MCF 10A (cell line): ENCODE data around the gene MCTP2. TPM values are rescaled to one million over a fixed set of nuclear protein-coding genes. Genes with fewer than 3 reads are reported as not detected.

Experiments used
- BruUV-seq: library from RNA; stranded (reverse); fragments of 400-500 nt; replicated peaks from 2 replicates; lab custom pipeline; 2021; lab: Mats Ljungman, UMichigan
- CTCF ChIA-PET: fragments of 300-600 bp; sonication (Branson Sonifier 250); formaldehyde crosslinking; extraction: SDS; loops from one replicate; lab custom pipeline; 2021; ENCODE audit warnings: antibody characterized with exemption, inconsistent platforms; lab: Yijun Ruan, JAX
- POLR2A ChIA-PET: fragments of 300-600, 350-650 bp; sonication (Branson Sonifier 250); formaldehyde crosslinking; extraction: SDS; loops from one replicate; lab custom pipeline; 2020; ENCODE audit warnings: antibody characterized with exemption, inconsistent platforms; lab: Yijun Ruan, JAX
- DNase-seq: peaks from one replicate; pipeline ENCODE4 v3.0.0-alpha.2; 2018; ENCODE audit not compliant: unreplicated experiment
- H3K27ac Mint-ChIP-seq: one replicate; pipeline ENCODE4 v1.8.0; 2022; ENCODE audit warnings: mild to moderate bottlenecking, low read depth, mixed read lengths; ENCODE audit not compliant: unreplicated experiment
- H3K27me3 Mint-ChIP-seq: one replicate; pipeline ENCODE4 v1.8.0; 2022; ENCODE audit warnings: mixed read lengths; ENCODE audit not compliant: insufficient read depth, unreplicated experiment
- H3K36me3 Mint-ChIP-seq: one replicate; pipeline ENCODE4 v1.8.0; 2022; ENCODE audit warnings: mild to moderate bottlenecking, moderate library complexity, mixed read lengths; ENCODE audit not compliant: insufficient read depth, unreplicated experiment
- H3K4me1 Mint-ChIP-seq: one replicate; pipeline ENCODE4 v1.8.0; 2022; ENCODE audit warnings: mixed read lengths; ENCODE audit not compliant: insufficient read depth, unreplicated experiment
- H3K4me3 Mint-ChIP-seq: one replicate; pipeline ENCODE4 v1.8.0; 2022; ENCODE audit warnings: mild to moderate bottlenecking, moderate library complexity, mixed read lengths; ENCODE audit not compliant: unreplicated experiment
- H3K9me3 Mint-ChIP-seq: one replicate; pipeline ENCODE4 v1.8.0; 2022; ENCODE audit warnings: mixed read lengths; ENCODE audit not compliant: unreplicated experiment
- intact Hi-C: fragments of 100-400 bp; cut with micrococcal nuclease; formaldehyde crosslinking; loops from 2 replicates; pipeline ENCODE4 v1.14.1; 2022
- total RNA-seq: library from RNA; stranded (reverse); gene quantifications from 2 replicates; pipeline ENCODE4 v1.2.3, GENCODE V29; 2022
- TF ChIP-seq, protein P1 (sequence below): fragments of 200-600 bp; IDR thresholded peaks from one replicate; pipeline ENCODE4 v1.8.0; 2022; ENCODE audit warnings: antibody characterized with exemption, mild to moderate bottlenecking; ENCODE audit not compliant: unreplicated experiment

MCTP2 gene
- total RNA-seq, 1 experiment from 2014 or later: 25.7 TPM

DNA sequence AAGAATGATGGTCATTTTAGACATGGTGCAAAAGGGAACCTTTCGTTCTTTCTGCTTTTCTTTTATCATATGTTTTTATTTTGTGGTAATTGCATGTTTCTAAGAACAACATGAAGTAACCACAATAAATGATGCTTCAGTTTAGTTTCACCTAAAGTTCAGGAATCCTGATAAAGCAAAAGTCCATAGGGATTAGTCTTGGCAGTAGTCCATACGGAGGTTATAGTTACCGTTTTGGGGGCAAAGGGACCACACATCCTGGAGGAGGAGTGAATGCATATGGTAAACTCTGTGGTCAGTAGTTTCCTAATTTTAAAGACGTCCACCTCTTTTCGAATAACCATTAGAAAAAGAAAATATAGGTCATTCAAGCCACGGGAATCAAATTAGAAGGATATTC lies 141.5 kb downstream of the MCTP2 start:
- H3K36me3 Mint-ChIP-seq: peaks cover 41% of the 10 kb centered on the region
- H3K27me3 Mint-ChIP-seq: no peaks in the 10 kb centered on the region
- ChIA-PET CTCF (no interaction called here), POLR2A (no interaction called here)
- intact Hi-C loops: no loop called here
- no peak for DNase-seq
- TF ChIP-seq, protein P1, sequence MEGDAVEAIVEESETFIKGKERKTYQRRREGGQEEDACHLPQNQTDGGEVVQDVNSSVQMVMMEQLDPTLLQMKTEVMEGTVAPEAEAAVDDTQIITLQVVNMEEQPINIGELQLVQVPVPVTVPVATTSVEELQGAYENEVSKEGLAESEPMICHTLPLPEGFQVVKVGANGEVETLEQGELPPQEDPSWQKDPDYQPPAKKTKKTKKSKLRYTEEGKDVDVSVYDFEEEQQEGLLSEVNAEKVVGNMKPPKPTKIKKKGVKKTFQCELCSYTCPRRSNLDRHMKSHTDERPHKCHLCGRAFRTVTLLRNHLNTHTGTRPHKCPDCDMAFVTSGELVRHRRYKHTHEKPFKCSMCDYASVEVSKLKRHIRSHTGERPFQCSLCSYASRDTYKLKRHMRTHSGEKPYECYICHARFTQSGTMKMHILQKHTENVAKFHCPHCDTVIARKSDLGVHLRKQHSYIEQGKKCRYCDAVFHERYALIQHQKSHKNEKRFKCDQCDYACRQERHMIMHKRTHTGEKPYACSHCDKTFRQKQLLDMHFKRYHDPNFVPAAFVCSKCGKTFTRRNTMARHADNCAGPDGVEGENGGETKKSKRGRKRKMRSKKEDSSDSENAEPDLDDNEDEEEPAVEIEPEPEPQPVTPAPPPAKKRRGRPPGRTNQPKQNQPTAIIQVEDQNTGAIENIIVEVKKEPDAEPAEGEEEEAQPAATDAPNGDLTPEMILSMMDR: no peak
- no TSS peak for BruUV-seq
- H3K9me3 Mint-ChIP-seq: no peaks in the 10 kb centered on the region
- H3K4me3 Mint-ChIP-seq: no peak overlapping the region
- no peak overlapping the region for H3K27ac Mint-ChIP-seq
- H3K4me1 Mint-ChIP-seq: no peaks in the 10 kb centered on the region

DNA sequence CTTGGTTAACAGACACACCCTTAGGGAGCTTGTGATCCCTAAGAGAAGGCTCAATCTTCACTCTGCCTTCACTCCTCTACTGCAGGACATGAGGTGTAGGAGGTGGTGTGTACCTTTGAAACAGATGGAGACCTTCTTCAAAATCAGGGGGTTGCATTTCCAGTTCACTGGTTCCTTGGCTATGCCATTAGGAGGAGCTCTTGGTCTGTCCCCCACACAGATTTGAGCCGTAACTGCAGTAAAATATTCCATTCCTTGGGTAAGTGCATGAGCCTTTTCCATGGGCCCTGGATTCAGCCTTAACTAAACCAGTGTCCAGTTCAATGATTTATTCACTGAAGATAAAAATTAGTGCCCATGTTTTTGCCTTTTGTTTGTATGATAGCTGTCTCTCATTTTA lies 144.6 kb downstream of the MCTP2 start:
- BruUV-seq: no TSS peak
- H3K9me3 Mint-ChIP-seq: no peaks in the 10 kb centered on the region
- TF ChIP-seq, protein P1: no peak
- ChIA-PET CTCF (interaction anchor here (0.6 kb wide), 1 partner anchor 30 kb away, joined by 3 read pairs; no protein-coding TSS in a partner anchor), POLR2A (interaction anchor here (0.5 kb wide), 1 partner anchor 145 kb away, joined by 4 read pairs; the partner anchor contains the start of gene MCTP2)
- no peak overlapping the region for H3K27ac Mint-ChIP-seq
- H3K4me1 Mint-ChIP-seq: no peaks in the 10 kb centered on the region
- peaks cover 18% of the 10 kb centered on the region for H3K36me3 Mint-ChIP-seq
- H3K4me3 Mint-ChIP-seq: no peak overlapping the region
- intact Hi-C loops: no loop called here
- no peak for DNase-seq
- no peaks in the 10 kb centered on the region for H3K27me3 Mint-ChIP-seq

DNA sequence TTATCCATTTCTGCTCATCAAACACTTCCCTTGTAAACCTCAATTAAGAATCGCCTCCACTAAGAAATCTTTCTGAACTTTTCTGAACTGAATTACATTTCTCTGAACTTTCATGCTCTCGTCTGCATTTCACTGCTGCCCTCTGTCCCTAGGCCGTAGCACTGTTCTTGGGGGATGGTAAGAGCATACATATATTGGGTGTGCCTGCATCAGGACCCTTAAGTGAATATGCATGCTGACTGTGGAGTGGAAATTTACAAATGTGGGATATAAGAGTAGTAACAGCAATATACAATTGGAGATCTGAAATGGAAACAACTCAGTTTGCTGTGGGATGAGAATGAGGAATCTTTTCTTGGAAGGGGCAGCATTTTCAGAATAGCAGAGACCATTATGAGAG lies 148.6 kb downstream of the MCTP2 start:
- intact Hi-C loops: no loop called here
- Mint-ChIP-seq H3K27ac (no peak overlapping the region), H3K9me3 (no peaks in the 10 kb centered on the region), H3K4me1 (no peaks in the 10 kb centered on the region), H3K27me3 (no peaks in the 10 kb centered on the region), H3K4me3 (no peak overlapping the region), H3K36me3 (peaks cover 7% of the 10 kb centered on the region)
- TF ChIP-seq, protein P1: no peak
- BruUV-seq: no TSS peak
- no peak for DNase-seq
- ChIA-PET POLR2A (no interaction called here), CTCF (no interaction called here)

DNA sequence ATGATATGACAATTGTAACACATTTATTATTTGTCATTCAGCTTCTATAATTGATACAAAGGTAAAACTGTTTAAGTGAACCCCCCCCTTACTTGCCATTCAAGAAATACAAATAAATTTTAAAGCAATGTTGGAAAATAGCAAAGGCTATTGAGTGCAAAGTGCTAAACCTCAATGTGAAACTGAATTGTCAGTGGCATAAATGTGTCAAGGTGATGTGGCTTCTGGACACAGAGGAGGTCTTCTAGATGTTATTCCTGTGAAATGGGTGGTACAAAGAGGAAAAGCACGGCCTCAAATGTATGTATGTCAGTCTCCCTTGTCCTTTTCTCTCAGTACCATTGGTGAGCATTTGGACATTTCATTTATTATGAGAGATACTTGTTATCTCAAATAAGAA lies 149.4 kb downstream of the MCTP2 start:
- no TSS peak for BruUV-seq
- POLR2A ChIA-PET: no interaction called here
- DNase-seq: no peak
- no peaks in the 10 kb centered on the region for H3K9me3 Mint-ChIP-seq
- no peak overlapping the region for H3K4me3 Mint-ChIP-seq
- intact Hi-C loops: no loop called here
- H3K27me3 Mint-ChIP-seq: no peaks in the 10 kb centered on the region
- H3K27ac Mint-ChIP-seq: no peak overlapping the region
- CTCF ChIA-PET: interaction anchor here (0.6 kb wide), 1 partner anchor 664 kb away, joined by 3 read pairs; no protein-coding TSS in a partner anchor
- peaks cover 14% of the 10 kb centered on the region for H3K36me3 Mint-ChIP-seq
- no peaks in the 10 kb centered on the region for H3K4me1 Mint-ChIP-seq
- TF ChIP-seq, protein P1: no peak
